GM23338 (cell line): ENCODE measurements around the gene MAP3K8.

Experiments used
- CREB1 ChIP-seq: fragments of 250-450 bp; sonication (Bioruptor Pico); IDR thresholded peaks from 2 replicates; pipeline ENCODE4 v1.5.0; 2020; ENCODE audit warnings: low read depth, mild to moderate bottlenecking, moderate library complexity
- CTCF ChIP-seq, 2 experiments: fragments of 200-600 bp in 1 of 2; sonication (generic) in 1 of 2; conservative IDR thresholded peaks; 2 replicates each; pipeline versions ENCODE4 v1.5.1 to v1.6.1; 2016 to 2017; ENCODE audit warnings: antibody characterized with exemption in 2 of 2, low read depth in 2 of 2, mild to moderate bottlenecking in 2 of 2, moderate library complexity in 1 of 2
- ETS1 ChIP-seq: IDR thresholded peaks from 2 replicates; pipeline ENCODE4 v1.6.1; 2016; ENCODE audit warnings: antibody characterized with exemption
- EZH2 ChIP-seq: fragments of 200-600 bp; sonication (generic); IDR thresholded peaks from one replicate; pipeline ENCODE4 v1.8.0; 2017; ENCODE audit warnings: antibody characterized with exemption, mild to moderate bottlenecking, low read depth; ENCODE audit not compliant: unreplicated experiment
- EZH2phosphoT487 ChIP-seq: fragments of 200-600 bp; sonication (generic); IDR thresholded peaks from one replicate; pipeline ENCODE4 v1.8.1; 2018; ENCODE audit warnings: antibody characterized with exemption; ENCODE audit not compliant: unreplicated experiment
- JUNB ChIP-seq: IDR thresholded peaks from one replicate; pipeline ENCODE4 v1.6.1; 2016; ENCODE audit warnings: antibody characterized with exemption; ENCODE audit not compliant: unreplicated experiment
- NANOG ChIP-seq: IDR thresholded peaks from 2 replicates; pipeline ENCODE4 v1.6.1; 2016; ENCODE audit warnings: antibody characterized with exemption, borderline replicate concordance
- POLR2AphosphoS5 ChIP-seq: IDR thresholded peaks from 2 replicates; pipeline ENCODE4 v1.6.1; 2016; ENCODE audit warnings: antibody characterized with exemption, low read depth
- ZNF114 ChIP-seq: fragments of 250-450 bp; sonication (Bioruptor Pico); IDR thresholded peaks from 2 replicates; pipeline ENCODE4 v1.5.0; 2020; ENCODE audit warnings: mild to moderate bottlenecking, moderate library complexity
- TF ChIP-seq, protein P1 (sequence below): IDR thresholded peaks from one replicate; pipeline ENCODE4 v1.6.1; 2018; ENCODE audit warnings: antibody characterized with exemption; ENCODE audit not compliant: unreplicated experiment

- TF ChIP-seq CTCF (conservative IDR thresholded peaks at IDR 0.05; ENCODE audit: low read depth in 2 of 2): no peak
- no peak for TF ChIP-seq EZH2phosphoT487
- no peak for TF ChIP-seq NANOG
- TF ChIP-seq POLR2AphosphoS5: no peak
- no peak for TF ChIP-seq CREB1 (CRISPR knock-in tag)
- TF ChIP-seq EZH2: no peak
- TF ChIP-seq, protein P1, sequence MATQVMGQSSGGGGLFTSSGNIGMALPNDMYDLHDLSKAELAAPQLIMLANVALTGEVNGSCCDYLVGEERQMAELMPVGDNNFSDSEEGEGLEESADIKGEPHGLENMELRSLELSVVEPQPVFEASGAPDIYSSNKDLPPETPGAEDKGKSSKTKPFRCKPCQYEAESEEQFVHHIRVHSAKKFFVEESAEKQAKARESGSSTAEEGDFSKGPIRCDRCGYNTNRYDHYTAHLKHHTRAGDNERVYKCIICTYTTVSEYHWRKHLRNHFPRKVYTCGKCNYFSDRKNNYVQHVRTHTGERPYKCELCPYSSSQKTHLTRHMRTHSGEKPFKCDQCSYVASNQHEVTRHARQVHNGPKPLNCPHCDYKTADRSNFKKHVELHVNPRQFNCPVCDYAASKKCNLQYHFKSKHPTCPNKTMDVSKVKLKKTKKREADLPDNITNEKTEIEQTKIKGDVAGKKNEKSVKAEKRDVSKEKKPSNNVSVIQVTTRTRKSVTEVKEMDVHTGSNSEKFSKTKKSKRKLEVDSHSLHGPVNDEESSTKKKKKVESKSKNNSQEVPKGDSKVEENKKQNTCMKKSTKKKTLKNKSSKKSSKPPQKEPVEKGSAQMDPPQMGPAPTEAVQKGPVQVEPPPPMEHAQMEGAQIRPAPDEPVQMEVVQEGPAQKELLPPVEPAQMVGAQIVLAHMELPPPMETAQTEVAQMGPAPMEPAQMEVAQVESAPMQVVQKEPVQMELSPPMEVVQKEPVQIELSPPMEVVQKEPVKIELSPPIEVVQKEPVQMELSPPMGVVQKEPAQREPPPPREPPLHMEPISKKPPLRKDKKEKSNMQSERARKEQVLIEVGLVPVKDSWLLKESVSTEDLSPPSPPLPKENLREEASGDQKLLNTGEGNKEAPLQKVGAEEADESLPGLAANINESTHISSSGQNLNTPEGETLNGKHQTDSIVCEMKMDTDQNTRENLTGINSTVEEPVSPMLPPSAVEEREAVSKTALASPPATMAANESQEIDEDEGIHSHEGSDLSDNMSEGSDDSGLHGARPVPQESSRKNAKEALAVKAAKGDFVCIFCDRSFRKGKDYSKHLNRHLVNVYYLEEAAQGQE: no peak
- TF ChIP-seq ZNF114: no peak
- no peak for TF ChIP-seq ETS1
- TF ChIP-seq JUNB: no peak
These were observed 46.2 kb upstream of the MAP3K8 start for GRCh38 chr10:30387646-30388243.
